GM15510 (cell line): ENCODE data around the gene IL17C.

ENCODE experiments used
- POLR2A ChIP-seq: IDR thresholded peaks from 3 replicates; pipeline ENCODE4 v1.6.1; 2011; ENCODE audit warnings: borderline replicate concordance; ENCODE audit not compliant: insufficient read length; ENCODE audit errors: extremely low read depth

IL17C gene

GRCh38 chr16:88673716-88674379 is 35.5 kb downstream of the IL17C start:
- no peak for TF ChIP-seq POLR2A

- no peak for TF ChIP-seq POLR2A
These were observed 38.3 kb downstream of the IL17C start for GRCh38 chr16:88676502-88677242.

DNA sequence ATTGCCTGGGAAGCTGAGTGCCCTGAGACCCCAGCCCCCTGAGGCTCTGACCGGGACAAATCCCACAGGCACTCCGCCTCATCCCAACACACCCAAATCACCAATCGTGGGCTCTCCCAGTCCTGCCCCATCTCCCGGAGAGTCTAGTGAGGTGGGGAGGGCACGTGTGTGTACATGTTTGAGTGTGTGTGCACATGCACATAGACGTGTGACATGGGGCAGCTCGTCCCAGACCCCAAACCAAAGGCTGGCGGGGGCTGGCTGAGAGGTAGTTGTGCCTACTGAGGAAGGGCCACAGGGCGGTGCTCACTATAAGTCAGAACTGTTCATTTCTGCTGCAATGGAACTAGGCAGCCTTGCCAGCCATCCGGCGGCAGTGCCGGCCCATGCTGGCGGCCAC is 39.3 kb downstream of the IL17C start:
- TF ChIP-seq POLR2A: peak; percentile 6

- TF ChIP-seq POLR2A: no peak
These were observed 40.0 kb downstream of the IL17C start for GRCh38 chr16:88678224-88678979.

DNA sequence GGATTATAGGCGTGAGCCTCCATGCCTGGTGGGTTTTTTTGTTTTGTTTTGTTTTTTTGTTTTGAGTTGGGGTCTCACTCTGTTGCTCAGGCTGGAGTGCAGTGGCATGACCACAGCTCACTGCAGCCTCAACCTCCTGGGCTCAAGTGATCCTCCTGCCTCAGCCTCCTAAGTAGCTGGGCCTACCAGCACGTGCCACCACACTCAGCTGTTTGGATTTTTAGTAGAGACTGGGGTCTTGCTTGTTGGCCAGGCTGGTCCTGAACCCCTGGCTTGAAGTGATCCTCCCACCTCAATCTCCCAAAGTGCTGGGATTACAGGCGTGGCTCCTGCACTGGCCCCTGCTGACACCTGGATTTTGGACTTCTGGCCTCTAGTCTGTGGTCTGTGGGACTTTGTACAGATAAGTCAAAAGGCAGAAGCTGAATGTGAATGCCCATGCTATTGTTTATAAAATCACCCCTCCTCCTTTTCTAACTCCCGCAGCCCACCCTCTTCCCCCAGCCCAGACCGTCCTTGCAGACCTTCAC is 42.2 kb downstream of the IL17C start:
- TF ChIP-seq POLR2A: no peak

DNA sequence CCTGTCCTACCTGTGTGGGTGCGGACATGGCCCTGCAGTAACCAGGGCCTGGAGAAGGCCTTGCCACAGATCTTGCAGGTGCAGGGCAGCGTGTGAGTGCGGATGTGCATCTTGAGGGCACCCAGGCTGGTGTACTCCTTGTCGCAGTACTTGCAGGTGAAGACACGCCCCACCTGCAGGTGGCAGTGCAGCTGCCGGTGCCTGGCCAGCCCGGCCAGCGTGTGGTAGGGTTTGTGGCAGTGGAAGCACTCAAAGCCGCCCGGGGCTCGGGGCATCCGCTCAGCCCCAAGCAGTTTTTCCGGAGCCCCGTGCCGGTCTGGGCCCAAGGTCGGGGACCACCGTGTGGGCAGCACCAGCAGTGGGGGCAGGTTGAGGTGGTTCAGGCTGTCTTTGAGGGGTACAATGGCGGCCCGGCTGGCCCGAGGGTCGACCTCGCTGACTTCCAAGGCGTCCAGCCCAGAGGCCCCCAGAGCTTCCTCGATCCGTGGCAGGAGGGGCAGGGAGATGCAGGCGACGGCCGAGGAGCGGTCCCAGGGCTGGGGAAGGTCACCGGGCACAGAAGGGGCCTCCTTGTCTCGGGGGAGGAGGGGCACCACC is 42.8 kb downstream of the IL17C start:
- TF ChIP-seq POLR2A: peak; percentile 38

- peak; percentile 51 for TF ChIP-seq POLR2A
These were observed 43.5 kb downstream of the IL17C start for GRCh38 chr16:88681709-88682451.

- TF ChIP-seq POLR2A: no peak
These were observed 46.3 kb downstream of the IL17C start for GRCh38 chr16:88684569-88685155.

GRCh38 chr16:88685156-88686061 is 47.0 kb downstream of the IL17C start:
- no peak for TF ChIP-seq POLR2A

GRCh38 chr16:88686062-88686438 is 47.7 kb downstream of the IL17C start:
- no peak for TF ChIP-seq POLR2A

DNA sequence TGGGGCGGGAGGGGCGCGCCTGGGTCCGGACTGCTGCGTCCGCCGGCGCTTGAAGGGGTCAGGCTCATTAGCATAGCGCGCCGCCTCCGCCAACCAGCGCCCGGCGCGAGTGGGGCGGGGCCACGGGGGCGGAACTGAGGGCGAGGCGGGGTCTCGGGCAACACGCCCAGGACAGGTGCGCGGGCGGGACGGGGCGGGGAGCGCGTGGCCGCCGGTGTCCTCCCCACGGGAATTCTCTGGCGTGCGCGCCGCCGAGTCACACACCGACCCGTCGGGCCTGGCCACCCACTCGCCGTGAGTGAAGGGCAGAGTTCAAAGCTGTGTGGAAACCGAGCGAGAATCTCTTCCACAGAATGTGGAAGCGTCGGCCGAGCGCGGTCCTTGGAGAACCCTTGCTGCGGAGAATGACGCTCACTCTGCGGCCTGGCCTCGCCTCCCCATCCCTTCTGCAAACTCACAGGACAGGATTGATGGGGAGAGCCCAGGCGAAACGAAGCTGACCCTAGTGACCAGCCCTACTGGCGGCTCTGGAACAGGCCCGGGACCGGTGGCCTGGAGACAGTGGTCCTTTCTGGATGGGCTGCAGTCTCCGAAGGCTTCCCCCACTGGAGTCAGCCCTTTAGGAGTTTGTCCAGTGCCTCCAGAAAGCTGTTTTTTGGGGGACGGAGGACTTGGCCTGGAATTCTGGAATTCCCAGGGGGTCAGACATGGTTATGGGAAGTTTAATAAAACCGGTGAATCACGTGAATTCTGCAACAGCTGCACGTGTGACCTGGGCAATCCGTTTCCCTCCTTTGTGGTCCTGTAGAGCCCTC is 48.3 kb downstream of the IL17C start, which contains the start of gene SNAI3:
Gene SNAI3 (minus strand): TSS at position 69 of the 815 bp plus-strand sequence. CDS start 101 bp downstream, outside the sequence.
- TF ChIP-seq POLR2A: no peak

GRCh38 chr16:88687254-88687576 is 48.8 kb downstream of the IL17C start:
- TF ChIP-seq POLR2A: no peak
